Neural cell (in vitro differentiated cells): ENCODE measurements around the gene NAGK. TPM values are rescaled to one million over a fixed set of nuclear protein-coding genes. Genes with fewer than 3 reads are reported as not detected.

Experiments
- H2AFZ ChIP-seq: fragments of 200-600, 300-800 bp; sonication (generic), shearing (Covaris generic); 2 replicates; pipeline ENCODE4 v1.6.0; 2014; ENCODE audit warnings: low read depth, mild to moderate bottlenecking, antibody characterized with exemption, low read length, moderate library complexity
- H3F3A ChIP-seq: fragments of 200-600 bp; shearing (Covaris generic); 2 replicates; pipeline ENCODE4 v1.6.1; 2016; ENCODE audit warnings: mild to moderate bottlenecking, moderate library complexity, mixed read lengths, antibody characterized with exemption, low read length; ENCODE audit not compliant: insufficient read depth, poor library complexity, severe bottlenecking
- H3K27ac ChIP-seq: fragments of 200-600, 300-800 bp; sonication (generic), shearing (Covaris generic); 2 replicates; pipeline ENCODE4 v1.5.1; 2014; ENCODE audit warnings: mild to moderate bottlenecking, low read length, moderate library complexity
- H3K27me3 ChIP-seq: fragments of 300-800, 200-600 bp; sonication (generic), shearing (Covaris generic); 2 replicates; pipeline ENCODE4 v1.6.0; 2014; ENCODE audit warnings: mild to moderate bottlenecking, low read depth, low read length, moderate library complexity; ENCODE audit not compliant: insufficient read depth
- H3K36me3 ChIP-seq: fragments of 300-800, 200-600 bp; sonication (generic), shearing (Covaris generic); 2 replicates; pipeline ENCODE4 v1.5.1; 2014; ENCODE audit warnings: mild to moderate bottlenecking, antibody characterized with exemption, low read length, moderate library complexity; ENCODE audit not compliant: insufficient read depth
- H3K4me2 ChIP-seq: fragments of 300-800, 200-600 bp; sonication (generic), shearing (Covaris generic); 2 replicates; pipeline ENCODE4 v1.6.0; 2014; ENCODE audit warnings: mild to moderate bottlenecking, low read length
- H3K4me3 ChIP-seq: fragments of 300-800, 200-600 bp; sonication (generic), shearing (Covaris generic); 2 replicates; pipeline ENCODE4 v1.5.1; 2014; ENCODE audit warnings: mild to moderate bottlenecking, low read length, moderate library complexity
- H3K79me2 ChIP-seq: fragments of 200-600 bp; shearing (Covaris generic); replicated peaks from 2 replicates; pipeline ENCODE4 v1.6.0; 2014; ENCODE audit warnings: mild to moderate bottlenecking, low read length, moderate library complexity; ENCODE audit not compliant: insufficient read depth
- H3K9ac ChIP-seq: fragments of 300-800, 200-600 bp; sonication (generic), shearing (Covaris generic); 2 replicates; pipeline ENCODE4 v1.6.1; 2016; ENCODE audit warnings: mild to moderate bottlenecking, low read length, mixed read lengths
- H3K9me2 ChIP-seq: fragments of 200-600 bp; shearing (Covaris generic); 2 replicates; pipeline ENCODE4 v1.6.1; 2016; ENCODE audit warnings: mild to moderate bottlenecking, low read length, mixed read lengths; ENCODE audit not compliant: insufficient read depth
- H3K9me3 ChIP-seq: fragments of 200-600, 300-800 bp; sonication (generic), shearing (Covaris generic); 2 replicates; pipeline ENCODE4 v1.6.1; 2016; ENCODE audit warnings: mild to moderate bottlenecking, mixed run types, low read length, moderate library complexity, mixed read lengths
- H4K20me1 ChIP-seq: fragments of 200-600 bp; shearing (Covaris generic); 2 replicates; pipeline ENCODE4 v1.6.1; 2016; ENCODE audit warnings: mild to moderate bottlenecking, mixed run types; ENCODE audit not compliant: insufficient read depth
- EP300 ChIP-seq: fragments of 450-650 bp; conservative IDR thresholded peaks from 2 replicates; pipeline ENCODE4 v1.6.1; 2014; ENCODE audit warnings: antibody characterized with exemption, mild to moderate bottlenecking, moderate library complexity; ENCODE audit not compliant: poor library complexity, severe bottlenecking
- EZH2 ChIP-seq: fragments of 200-600, 300-800 bp; shearing (Covaris generic), sonication (generic); IDR thresholded peaks from 2 replicates; pipeline ENCODE4 v1.6.1; 2014; ENCODE audit warnings: antibody characterized with exemption, low read length, borderline replicate concordance, mild to moderate bottlenecking; ENCODE audit not compliant: insufficient read depth, poor library complexity, severe bottlenecking
- MXI1 ChIP-seq: fragments of 450-650 bp; conservative IDR thresholded peaks from 2 replicates; pipeline ENCODE4 v1.6.1; 2014; ENCODE audit warnings: antibody characterized with exemption, mild to moderate bottlenecking; ENCODE audit not compliant: poor library complexity, severe bottlenecking
- POLR2AphosphoS5 ChIP-seq: IDR thresholded peaks from 2 replicates; pipeline ENCODE4 v1.6.1; 2012
- RAD21 ChIP-seq: fragments of 450-650 bp; conservative IDR thresholded peaks from 2 replicates; pipeline ENCODE4 v1.6.1; 2014; ENCODE audit warnings: antibody characterized with exemption, mild to moderate bottlenecking, moderate library complexity
- SMC3 ChIP-seq: fragments of 450-650 bp; conservative IDR thresholded peaks from 2 replicates; pipeline ENCODE4 v1.6.1; 2014; ENCODE audit warnings: antibody characterized with exemption, mild to moderate bottlenecking, moderate library complexity; ENCODE audit not compliant: poor library complexity
- TAF1 ChIP-seq: IDR thresholded peaks from 2 replicates; pipeline ENCODE4 v1.6.1; 2012; ENCODE audit warnings: low read depth
- polyA plus RNA-seq: library from polyadenylated mRNA; depleted of rRNA; stranded (reverse); fragments of >200 nt; gene quantifications from 2 replicates; pipeline ENCODE4 v1.2.3, GENCODE V29; 2014
- TF ChIP-seq, protein P1 (sequence below): fragments of 450-650 bp; IDR thresholded peaks from 2 replicates; pipeline ENCODE4 v1.5.1; 2014; ENCODE audit warnings: antibody characterized with exemption, mild to moderate bottlenecking, moderate library complexity; ENCODE audit not compliant: poor library complexity, severe bottlenecking
- TF ChIP-seq, protein P2 (sequence below): IDR thresholded peaks from 2 replicates; pipeline ENCODE4 v1.6.1; 2012; ENCODE audit warnings: borderline replicate concordance

NAGK gene
- polyA plus RNA-seq, 1 donor from 2014 or later = 123 TPM

DNA sequence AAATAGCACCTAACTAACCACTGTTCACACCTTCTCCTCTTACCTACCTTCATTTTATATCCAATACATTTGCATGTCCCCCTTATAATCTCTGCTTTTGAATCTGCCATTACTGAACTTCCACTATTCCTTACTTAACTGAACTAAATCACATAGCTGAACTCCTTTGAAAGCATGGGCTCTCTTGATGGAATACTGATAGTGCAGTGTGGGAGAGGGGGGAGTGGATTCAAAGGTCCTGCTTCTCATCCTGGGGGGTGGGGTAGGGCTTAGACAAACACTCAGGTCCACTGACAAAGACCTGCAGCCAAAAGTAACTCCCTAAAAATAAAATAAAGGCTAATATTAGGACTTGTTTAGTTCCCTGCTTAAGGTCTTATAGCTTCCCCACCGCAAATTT, 53.0 kb downstream of the NAGK start:
- Histone ChIP-seq H3K9me2 (no peaks in the 10 kb centered on the region), H3K4me3 (no peak overlapping the region), H3K79me2 (no peaks in the 10 kb centered on the region), H3F3A (no peaks in the 10 kb centered on the region), H3K36me3 (no peaks in the 10 kb centered on the region), H2AFZ (no peak overlapping the region), H3K4me2 (no peak overlapping the region), H3K27ac (no peak overlapping the region), H4K20me1 (no peaks in the 10 kb centered on the region), H3K9ac (no peak overlapping the region), H3K27me3 (no peaks in the 10 kb centered on the region), H3K9me3 (no peaks in the 10 kb centered on the region)
- no peak for TF ChIP-seq EZH2
- TF ChIP-seq, protein P1, sequence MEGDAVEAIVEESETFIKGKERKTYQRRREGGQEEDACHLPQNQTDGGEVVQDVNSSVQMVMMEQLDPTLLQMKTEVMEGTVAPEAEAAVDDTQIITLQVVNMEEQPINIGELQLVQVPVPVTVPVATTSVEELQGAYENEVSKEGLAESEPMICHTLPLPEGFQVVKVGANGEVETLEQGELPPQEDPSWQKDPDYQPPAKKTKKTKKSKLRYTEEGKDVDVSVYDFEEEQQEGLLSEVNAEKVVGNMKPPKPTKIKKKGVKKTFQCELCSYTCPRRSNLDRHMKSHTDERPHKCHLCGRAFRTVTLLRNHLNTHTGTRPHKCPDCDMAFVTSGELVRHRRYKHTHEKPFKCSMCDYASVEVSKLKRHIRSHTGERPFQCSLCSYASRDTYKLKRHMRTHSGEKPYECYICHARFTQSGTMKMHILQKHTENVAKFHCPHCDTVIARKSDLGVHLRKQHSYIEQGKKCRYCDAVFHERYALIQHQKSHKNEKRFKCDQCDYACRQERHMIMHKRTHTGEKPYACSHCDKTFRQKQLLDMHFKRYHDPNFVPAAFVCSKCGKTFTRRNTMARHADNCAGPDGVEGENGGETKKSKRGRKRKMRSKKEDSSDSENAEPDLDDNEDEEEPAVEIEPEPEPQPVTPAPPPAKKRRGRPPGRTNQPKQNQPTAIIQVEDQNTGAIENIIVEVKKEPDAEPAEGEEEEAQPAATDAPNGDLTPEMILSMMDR = no peak

DNA sequence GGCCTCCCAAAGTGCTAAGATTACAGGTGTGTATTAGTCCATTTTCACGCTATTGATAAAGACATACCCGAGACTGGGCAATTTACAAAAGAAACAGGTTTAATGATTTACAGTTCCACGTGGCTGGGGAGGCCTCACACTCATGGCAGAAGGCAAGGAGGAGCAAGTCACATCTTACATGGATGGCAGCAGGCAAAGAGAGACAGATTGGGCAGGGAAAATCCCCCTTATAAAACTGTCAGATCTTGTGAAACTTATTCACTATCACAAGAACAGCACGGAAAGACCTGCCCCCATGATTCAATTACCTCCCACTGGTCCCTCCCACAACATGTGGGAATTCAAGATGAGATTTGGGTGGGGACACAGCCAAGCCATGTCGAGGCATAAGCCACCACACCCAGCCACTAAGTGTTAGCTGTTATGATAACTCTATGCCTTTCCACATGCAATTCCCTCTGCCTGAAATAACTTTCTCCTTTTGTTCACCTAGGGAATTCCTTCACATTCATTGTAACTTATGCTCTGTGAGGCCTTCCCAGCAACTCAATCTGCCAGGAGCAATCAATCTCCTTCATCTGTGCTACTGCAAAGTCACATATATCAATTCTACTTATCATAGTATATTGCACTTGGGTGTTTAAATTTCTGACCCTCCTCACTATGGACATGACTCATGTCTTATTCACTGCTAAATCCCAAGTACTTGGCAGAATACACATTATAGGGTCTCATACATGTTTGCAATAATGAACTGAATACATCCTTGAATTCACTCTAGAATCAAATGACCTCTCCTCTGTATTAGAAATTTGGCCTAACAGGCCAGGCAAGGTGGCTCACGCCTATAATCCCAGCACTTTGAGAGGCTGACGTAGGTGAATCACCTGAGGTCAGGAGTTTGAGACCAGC, 54.2 kb downstream of the NAGK start:
- Histone ChIP-seq H3K9ac (no peak overlapping the region), H3K9me3 (no peaks in the 10 kb centered on the region), H3K27me3 (no peaks in the 10 kb centered on the region), H3K36me3 (no peaks in the 10 kb centered on the region), H3K9me2 (no peaks in the 10 kb centered on the region), H3F3A (no peaks in the 10 kb centered on the region), H4K20me1 (no peaks in the 10 kb centered on the region), H3K4me2 (no peak overlapping the region), H3K27ac (no peak overlapping the region), H3K79me2 (no peaks in the 10 kb centered on the region), H2AFZ (no peak overlapping the region), H3K4me3 (no peak overlapping the region)
- TF ChIP-seq EZH2 = no peak
- TF ChIP-seq TAF1 = no peak
- TF ChIP-seq, protein P1 = no peak
- TF ChIP-seq RAD21 = no peak

DNA sequence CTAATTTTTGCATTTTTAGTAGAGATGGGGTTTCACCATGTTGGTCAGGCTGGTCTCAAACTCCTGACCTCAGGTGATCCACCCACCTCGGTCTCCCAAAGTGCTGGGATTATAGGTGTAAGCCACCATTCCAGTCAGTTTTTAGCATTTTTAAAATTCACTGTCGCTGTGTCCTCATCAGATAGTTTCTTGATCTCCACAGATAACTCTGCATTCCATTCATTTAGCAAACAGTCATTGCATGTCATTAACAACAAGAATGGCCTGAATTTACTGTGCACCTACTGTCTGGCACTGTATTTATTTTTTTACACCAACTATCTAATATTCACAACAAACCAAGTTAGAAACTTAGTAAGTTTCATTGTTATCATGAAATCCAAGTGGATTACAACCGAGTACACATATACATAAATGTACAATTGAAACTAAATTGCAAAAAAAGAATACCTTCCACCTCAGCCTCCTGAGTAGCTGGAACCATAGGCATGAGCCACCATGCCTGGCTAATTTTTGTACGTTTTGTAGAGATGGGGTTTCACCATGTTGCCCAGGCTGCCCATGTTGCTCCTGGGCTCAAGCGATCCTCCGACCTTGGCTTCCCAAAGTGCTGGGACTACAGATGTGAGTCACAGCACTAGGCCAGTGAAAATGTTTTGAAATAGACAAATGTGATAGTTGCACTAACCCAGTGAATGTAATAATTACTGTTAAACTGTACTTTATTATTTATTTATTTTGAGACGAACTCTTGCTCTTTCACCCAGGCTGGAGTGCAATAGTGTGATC, 57.3 kb downstream of the NAGK start:
- H3K9me3 ChIP-seq = no peaks in the 10 kb centered on the region

More for the DNA sequence above, 57.3 kb downstream of the NAGK start:
- H3K4me3 ChIP-seq = no peak overlapping the region
- H3K27ac ChIP-seq = no peak overlapping the region
- no peak overlapping the region for H3K9ac ChIP-seq
- no peaks in the 10 kb centered on the region for H3K27me3 ChIP-seq
- H3K36me3 ChIP-seq = no peaks in the 10 kb centered on the region
- no peaks in the 10 kb centered on the region for H4K20me1 ChIP-seq
- H3F3A ChIP-seq = no peaks in the 10 kb centered on the region
- peaks cover 7% of the 10 kb centered on the region for H3K79me2 ChIP-seq
- no peak overlapping the region for H2AFZ ChIP-seq
- H3K9me2 ChIP-seq = no peaks in the 10 kb centered on the region
- no peak overlapping the region for H3K4me2 ChIP-seq
- no peak for TF ChIP-seq RAD21
- TF ChIP-seq, protein P1 = no peak
- no peak for TF ChIP-seq TAF1
- TF ChIP-seq SMC3 = no peak
- TF ChIP-seq POLR2AphosphoS5 = no peak
- TF ChIP-seq MXI1 = no peak
- no peak for TF ChIP-seq EP300
- TF ChIP-seq, protein P2, sequence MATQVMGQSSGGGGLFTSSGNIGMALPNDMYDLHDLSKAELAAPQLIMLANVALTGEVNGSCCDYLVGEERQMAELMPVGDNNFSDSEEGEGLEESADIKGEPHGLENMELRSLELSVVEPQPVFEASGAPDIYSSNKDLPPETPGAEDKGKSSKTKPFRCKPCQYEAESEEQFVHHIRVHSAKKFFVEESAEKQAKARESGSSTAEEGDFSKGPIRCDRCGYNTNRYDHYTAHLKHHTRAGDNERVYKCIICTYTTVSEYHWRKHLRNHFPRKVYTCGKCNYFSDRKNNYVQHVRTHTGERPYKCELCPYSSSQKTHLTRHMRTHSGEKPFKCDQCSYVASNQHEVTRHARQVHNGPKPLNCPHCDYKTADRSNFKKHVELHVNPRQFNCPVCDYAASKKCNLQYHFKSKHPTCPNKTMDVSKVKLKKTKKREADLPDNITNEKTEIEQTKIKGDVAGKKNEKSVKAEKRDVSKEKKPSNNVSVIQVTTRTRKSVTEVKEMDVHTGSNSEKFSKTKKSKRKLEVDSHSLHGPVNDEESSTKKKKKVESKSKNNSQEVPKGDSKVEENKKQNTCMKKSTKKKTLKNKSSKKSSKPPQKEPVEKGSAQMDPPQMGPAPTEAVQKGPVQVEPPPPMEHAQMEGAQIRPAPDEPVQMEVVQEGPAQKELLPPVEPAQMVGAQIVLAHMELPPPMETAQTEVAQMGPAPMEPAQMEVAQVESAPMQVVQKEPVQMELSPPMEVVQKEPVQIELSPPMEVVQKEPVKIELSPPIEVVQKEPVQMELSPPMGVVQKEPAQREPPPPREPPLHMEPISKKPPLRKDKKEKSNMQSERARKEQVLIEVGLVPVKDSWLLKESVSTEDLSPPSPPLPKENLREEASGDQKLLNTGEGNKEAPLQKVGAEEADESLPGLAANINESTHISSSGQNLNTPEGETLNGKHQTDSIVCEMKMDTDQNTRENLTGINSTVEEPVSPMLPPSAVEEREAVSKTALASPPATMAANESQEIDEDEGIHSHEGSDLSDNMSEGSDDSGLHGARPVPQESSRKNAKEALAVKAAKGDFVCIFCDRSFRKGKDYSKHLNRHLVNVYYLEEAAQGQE = no peak
- TF ChIP-seq EZH2 = no peak
